Measurements from ENCODE around the gene MYL3.

- TF ChIP-seq POLR2A (IDR thresholded peaks at IDR 0.05) (no peak), CTCF (IDR thresholded peaks at IDR 0.05) (no peak)
Measured at GRCh38 chr3:46871222-46871621, 8.0 kb upstream of the MYL3 start.
